ENCODE results near the gene MAGI2. TPM values are rescaled to one million over a fixed set of nuclear protein-coding genes. Genes with fewer than 3 reads are reported as not detected.
A peak's percentile ranks its signal among the peaks of the same experiment; 100 is the strongest.

MAGI2 gene
- total RNA-seq, 1 experiment from 2014 or later: 14.3 TPM

- DNase-seq: no peak
- Mint-ChIP-seq H3K9me3 (peaks cover 2% of the 10 kb centered on the region in 2 experiments; a peak in 3 of 5 replicates), H3K4me1 (peaks cover 37 to 45% of the 10 kb centered on the region in 2 experiments), H3K36me3 (ENCODE audit: insufficient read depth in 1 of 3, low read depth in 3 of 3) (peaks cover 0 to 9% (median 2%) of the 10 kb centered on the region in 3 experiments; a peak in 3 of 7 replicates), H3K27me3 (ENCODE audit: low read depth) (no peaks in the 10 kb centered on the region; the same call in 1 of the 2 replicates), H3K4me3 (peak overlapping the region in 1 of 2 experiments; percentile 27; a peak in 2 of 5 replicates), H3K27ac (peak overlapping the region in 2 of 3 experiments; percentile 29 to 53; a peak in 5 of 7 replicates)
- Histone ChIP-seq H4K20me1 (ENCODE audit: control insufficient read depth, insufficient read depth, insufficient read length) (no peaks in the 10 kb centered on the region), H3K27ac (ENCODE audit: insufficient read length, low read depth, low read length) (no peak overlapping the region), H3K23ac (ENCODE audit: insufficient read length, low read depth, low read length) (no peak overlapping the region), H4K91ac (ENCODE audit: insufficient read length, low read depth, low read length) (no peak overlapping the region), H4K5ac (ENCODE audit: insufficient read length, low read depth, low read length) (no peak overlapping the region), H2AK5ac (ENCODE audit: insufficient read length, low read length) (no peak overlapping the region), H3K27me3 (ENCODE audit: insufficient read depth, low read length) (no peaks in the 10 kb centered on the region), H2BK120ac (ENCODE audit: low read depth, low read length, poor library complexity, severe bottlenecking) (no peak overlapping the region), H3K18ac (ENCODE audit: insufficient read length, low read depth, low read length) (no peak overlapping the region), H3K9ac (ENCODE audit: extremely low read depth, insufficient read length, low read length) (no peak overlapping the region), H2BK20ac (ENCODE audit: low read depth, low read length, poor library complexity, severe bottlenecking) (peak overlapping the region; percentile 12), H2BK12ac (ENCODE audit: insufficient read length, low read depth, low read length) (no peak overlapping the region), H3K56ac (ENCODE audit: insufficient read length, low read depth, low read length) (no peak overlapping the region), H3K4me1 (ENCODE audit: insufficient read depth, low read length) (peaks cover 20% of the 10 kb centered on the region), H3K79me2 (ENCODE audit: insufficient read depth, low read length) (no peaks in the 10 kb centered on the region), H3K4ac (ENCODE audit: low read depth, low read length) (no peak overlapping the region), H2BK5ac (ENCODE audit: insufficient read length, low read length) (no peak overlapping the region), H3K14ac (ENCODE audit: insufficient read depth, low read length) (no peak overlapping the region), H3T11ph (ENCODE audit: low read length) (no peak overlapping the region), H3K23me2 (ENCODE audit: insufficient read length, low read depth, low read length, poor library complexity, severe bottlenecking) (no peaks in the 10 kb centered on the region), H4K8ac (replicated peaks; ENCODE audit: insufficient read length, low read depth, low read length) (no peak overlapping the region), H3K4me2 (ENCODE audit: insufficient read depth, insufficient read length, low read length) (peak overlapping the region; percentile 10), H2AFZ (ENCODE audit: low read length) (no peak overlapping the region), H3K79me1 (ENCODE audit: insufficient read depth, low read depth, low read length, poor library complexity, severe bottlenecking) (no peaks in the 10 kb centered on the region), H3K9me3 (ENCODE audit: control insufficient read depth, low read depth, low read length) (no peaks in the 10 kb centered on the region), H2BK15ac (ENCODE audit: low read depth, low read length) (no peak overlapping the region)
- WGBS (ENCODE audit: extremely low coverage, insufficient read length, low lambda C conversion rate): no CpG with 5 or more reads among the region's 3 CpGs
- TF ChIP-seq CTCF (conservative IDR thresholded peaks at IDR 0.05): no peak
Measured at GRCh38 chr7:78111386-78111785, 1342.1 kb downstream of the MAGI2 start.
